KMS-11 (cell line): ENCODE data around the gene AFTPH.

Experiments
- H2AFZ ChIP-seq: fragments of 200-600 bp; sonication (generic); 2 replicates; pipeline ENCODE4 v1.6.1; 2016; ENCODE audit warnings: antibody characterized with exemption, mixed run types, low read depth
- H3K27ac ChIP-seq: fragments of 200-600 bp; sonication (generic); 2 replicates; pipeline ENCODE4 v1.6.1; 2016; ENCODE audit warnings: mild to moderate bottlenecking, mixed run types
- H3K27me3 ChIP-seq: fragments of 200-600 bp; sonication (generic); 2 replicates; pipeline ENCODE4 v1.6.1; 2017; ENCODE audit warnings: mild to moderate bottlenecking, low read depth, mixed run types, moderate library complexity; ENCODE audit not compliant: insufficient read depth
- H3K36me3 ChIP-seq: fragments of 200-600 bp; sonication (generic); 2 replicates; pipeline ENCODE4 v1.6.1; 2017; ENCODE audit warnings: mild to moderate bottlenecking, mixed run types; ENCODE audit not compliant: insufficient read depth
- H3K4me1 ChIP-seq: fragments of 200-600 bp; sonication (generic); 2 replicates; pipeline ENCODE4 v1.6.1; 2016; ENCODE audit warnings: mild to moderate bottlenecking, low read depth, mixed run types; ENCODE audit not compliant: poor library complexity, severe bottlenecking
- H3K4me2 ChIP-seq: fragments of 200-600 bp; sonication (generic); 2 replicates; pipeline ENCODE4 v1.7.0; 2016; ENCODE audit warnings: mild to moderate bottlenecking, mixed run types
- H3K4me3 ChIP-seq: fragments of 200-600 bp; sonication (generic); IDR thresholded peaks from 2 replicates; pipeline ENCODE4 v1.6.1; 2017; ENCODE audit warnings: low read depth, low read length, mixed read lengths; ENCODE audit not compliant: insufficient read depth
- H3K79me2 ChIP-seq: fragments of 200-600 bp; sonication (generic); 2 replicates; pipeline ENCODE4 v1.6.1; 2016; ENCODE audit warnings: low read depth, mixed run types; ENCODE audit not compliant: insufficient read depth
- H3K9ac ChIP-seq: fragments of 200-600 bp; sonication (generic); 2 replicates; pipeline ENCODE4 v1.6.1; 2016; ENCODE audit warnings: mild to moderate bottlenecking, mixed run types
- H4K20me1 ChIP-seq: fragments of 200-600 bp; sonication (generic); 2 replicates; pipeline ENCODE4 v1.6.1; 2016; ENCODE audit warnings: mild to moderate bottlenecking, mixed run types; ENCODE audit not compliant: insufficient read depth
- CTCF ChIP-seq: fragments of 200-600 bp; sonication (generic); conservative IDR thresholded peaks from 2 replicates; pipeline ENCODE4 v1.6.1; 2017; ENCODE audit warnings: low read depth, mild to moderate bottlenecking, antibody characterized with exemption, low read length, moderate library complexity, mixed read lengths

AFTPH gene

GRCh38 chr2:64599469-64599868 is 75.3 kb downstream of the AFTPH start:
- Histone ChIP-seq H3K4me2 (no peak overlapping the region), H3K4me1 (peaks cover 28% of the 10 kb centered on the region), H4K20me1 (no peaks in the 10 kb centered on the region), H3K27me3 (no peaks in the 10 kb centered on the region), H3K4me3 (no peak overlapping the region), H3K36me3 (no peaks in the 10 kb centered on the region), H3K79me2 (no peaks in the 10 kb centered on the region), H3K9ac (no peak overlapping the region), H3K27ac (no peak overlapping the region), H2AFZ (no peak overlapping the region)
- TF ChIP-seq CTCF, result no peak

- peaks cover 28% of the 10 kb centered on the region for H3K4me1 ChIP-seq
- H3K27ac ChIP-seq, result peak overlapping the region; percentile 50
- peak overlapping the region; percentile 50 for H3K4me3 ChIP-seq
- peak overlapping the region; percentile 13; the same call in 1 of the 2 replicates for H3K9ac ChIP-seq
- no peaks in the 10 kb centered on the region for H3K27me3 ChIP-seq
- peak overlapping the region; percentile 60 for H3K4me2 ChIP-seq
- H3K79me2 ChIP-seq, result no peaks in the 10 kb centered on the region
- H3K36me3 ChIP-seq, result no peaks in the 10 kb centered on the region
- peak overlapping the region; percentile 79 for H2AFZ ChIP-seq
- H4K20me1 ChIP-seq, result no peaks in the 10 kb centered on the region
- no peak for TF ChIP-seq CTCF
Observed at GRCh38 chr2:64601034-64601754, 77.1 kb downstream of the AFTPH start.

GRCh38 chr2:64601785-64602391 is 77.8 kb downstream of the AFTPH start:
- no peaks in the 10 kb centered on the region for H4K20me1 ChIP-seq
- H3K4me3 ChIP-seq, result peak overlapping the region; percentile 50
- no peak for TF ChIP-seq CTCF
- H3K36me3 ChIP-seq, result no peaks in the 10 kb centered on the region
- peak overlapping the region; percentile 60 for H3K4me2 ChIP-seq
- H3K9ac ChIP-seq, result peak overlapping the region; percentile 13; the same call in 1 of the 2 replicates
- no peaks in the 10 kb centered on the region for H3K79me2 ChIP-seq
- H3K27ac ChIP-seq, result peak overlapping the region; percentile 50
- peak overlapping the region; percentile 79 for H2AFZ ChIP-seq
- peaks cover 28% of the 10 kb centered on the region for H3K4me1 ChIP-seq
- H3K27me3 ChIP-seq, result no peaks in the 10 kb centered on the region

- TF ChIP-seq CTCF, result no peak
- H3K27me3 ChIP-seq, result no peaks in the 10 kb centered on the region
Observed at GRCh38 chr2:64602436-64602835, 78.3 kb downstream of the AFTPH start.

More at GRCh38 chr2:64602436-64602835, 78.3 kb downstream of the AFTPH start:
- Histone ChIP-seq H3K79me2 (no peaks in the 10 kb centered on the region), H3K4me3 (no peak overlapping the region), H3K4me2 (peak overlapping the region; percentile 60), H3K9ac (no peak overlapping the region), H4K20me1 (no peaks in the 10 kb centered on the region), H2AFZ (peak overlapping the region; percentile 79; the same call in 1 of the 2 replicates), H3K27ac (peak overlapping the region; percentile 50; the same call in 1 of the 2 replicates), H3K4me1 (peaks cover 28% of the 10 kb centered on the region), H3K36me3 (no peaks in the 10 kb centered on the region)
